HG03039 (cell line): ENCODE results near the gene TCP10L.
"Not testable (repeated sequence)": the region's sequence is repeated elsewhere in the genome, so short reads cannot be mapped to it uniquely, and the experiment has no call there.

Source experiments
- ATAC-seq: cut with Tn5 transposase; IDR thresholded peaks from one replicate; pipeline ENCODE4 v1.9.1; 2021; ENCODE audit warnings: mild to moderate bottlenecking, moderate library complexity; ENCODE audit not compliant: unreplicated experiment

Gene TCP10L

GRCh38 chr21:32585042-32585710, at the start of gene TCP10L:
Gene TCP10L (minus strand): TSS chr21:32585523. CDS start chr21:32584304, 1,219 bp downstream.
- no peak for ATAC-seq

DNA sequence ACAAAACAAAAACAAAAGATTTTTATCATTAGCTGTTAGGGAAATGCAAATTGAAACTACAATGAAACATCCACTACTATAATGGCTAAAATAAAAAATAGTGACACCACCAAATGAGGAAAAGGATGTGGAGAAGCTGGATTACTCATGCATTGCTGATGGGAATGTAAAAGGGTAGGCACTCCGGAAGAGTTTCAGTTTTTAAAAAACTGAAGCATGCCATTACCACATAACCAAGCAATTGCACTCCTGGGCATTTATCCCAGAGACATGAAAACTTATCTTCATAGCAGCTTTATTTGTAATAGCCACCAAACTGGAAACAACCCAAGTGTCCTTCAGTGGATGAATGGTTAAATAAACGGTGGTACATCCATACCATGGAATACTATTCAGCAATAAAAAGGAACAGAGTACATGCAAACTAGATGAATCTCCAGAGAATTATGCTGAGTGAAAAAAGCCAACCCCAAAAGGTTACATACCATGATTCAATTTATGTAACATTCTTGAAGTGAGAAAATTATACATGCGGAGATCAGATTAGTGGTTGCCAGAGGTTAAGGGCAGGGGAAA, 41.4 kb upstream of the TCP10L start:
- ATAC-seq = no peak

- not testable (repeated sequence) for ATAC-seq
These were observed 32.9 kb upstream of the TCP10L start for GRCh38 chr21:32618218-32618617.

DNA sequence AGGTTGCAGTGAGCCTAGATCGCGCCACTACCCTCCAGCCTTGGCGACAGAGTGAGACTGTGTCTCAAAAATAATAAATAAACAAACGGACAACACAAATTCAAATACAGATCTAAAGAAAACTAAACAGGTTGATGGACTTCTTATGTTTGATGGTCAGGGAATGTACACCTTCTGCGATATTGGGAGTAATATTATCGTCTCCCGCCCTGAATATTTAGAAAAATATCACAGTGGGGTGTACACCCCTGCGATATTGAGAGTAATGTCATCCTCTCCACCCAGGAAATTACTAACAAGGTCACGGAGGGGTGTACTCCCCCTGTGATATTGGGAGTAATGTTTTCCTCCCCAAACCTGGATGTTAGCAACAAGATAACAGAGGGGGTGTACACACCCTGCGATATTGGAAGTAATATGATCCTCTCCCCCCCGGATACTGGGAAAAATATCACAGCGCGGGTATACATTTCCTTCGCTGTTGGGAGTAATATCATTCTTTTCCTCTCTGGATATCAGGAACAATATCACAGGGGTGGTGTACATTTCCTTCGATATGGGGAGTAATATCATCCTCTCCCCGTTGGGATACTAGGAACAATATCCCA, 28.2 kb upstream of the TCP10L start:
- ATAC-seq = no peak

DNA sequence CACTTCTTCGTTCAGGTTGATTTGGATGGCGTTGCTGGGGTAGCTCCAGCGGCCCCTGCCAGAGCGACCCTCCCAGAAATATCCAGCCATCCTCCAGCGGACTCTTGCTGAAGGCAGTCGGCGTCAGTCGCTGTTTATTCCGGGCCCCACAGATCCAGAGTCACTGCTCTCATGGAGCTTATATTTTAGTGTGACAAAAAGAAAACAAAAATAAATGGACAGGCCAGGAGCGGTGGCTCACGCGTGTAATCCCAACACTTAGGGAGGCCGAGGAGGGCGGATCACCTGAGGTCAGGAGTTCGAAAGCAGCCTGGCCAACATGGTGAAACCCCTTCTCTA, 27.6 kb upstream of the TCP10L start:
- ATAC-seq = no peak

GRCh38 chr21:32612075-32612998, 27.0 kb upstream of the TCP10L start, which contains the start of gene CFAP298:
Gene CFAP298 (minus strand): TSS chr21:32612377. CDS start chr21:32612243, 134 bp downstream.
- peak; percentile 90 for ATAC-seq

GRCh38 chr21:32611471-32611997, 26.2 kb upstream of the TCP10L start:
- no peak for ATAC-seq

- ATAC-seq = not testable (repeated sequence)
These were observed 25.6 kb upstream of the TCP10L start for GRCh38 chr21:32610940-32611339.

- ATAC-seq = no peak
These were observed 23.5 kb upstream of the TCP10L start for GRCh38 chr21:32608851-32609250.

- ATAC-seq = no peak
These were observed 20.1 kb upstream of the TCP10L start for GRCh38 chr21:32605469-32605868.

- ATAC-seq = no peak
These were observed 19.1 kb upstream of the TCP10L start for GRCh38 chr21:32604464-32604863.

DNA sequence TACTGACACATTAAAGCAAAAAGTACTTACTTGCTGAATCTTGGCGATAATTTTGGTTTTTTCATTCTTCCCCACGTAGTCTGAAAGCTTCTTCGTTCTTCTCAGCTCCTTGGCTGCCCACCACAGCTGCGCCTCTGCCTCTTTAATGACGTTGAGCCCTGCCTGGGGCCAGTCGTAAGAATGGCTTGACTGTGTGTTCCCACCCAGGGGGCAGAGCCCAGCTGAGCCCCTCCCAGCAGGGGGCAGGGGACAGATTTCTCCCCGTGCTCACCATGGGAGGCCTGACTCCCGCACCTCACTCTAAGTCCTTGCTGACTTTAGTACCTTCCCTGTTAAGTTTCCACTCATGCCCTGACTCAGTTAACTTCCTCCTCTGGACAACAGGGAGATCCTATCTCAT, 17.8 kb upstream of the TCP10L start:
- no peak for ATAC-seq

DNA sequence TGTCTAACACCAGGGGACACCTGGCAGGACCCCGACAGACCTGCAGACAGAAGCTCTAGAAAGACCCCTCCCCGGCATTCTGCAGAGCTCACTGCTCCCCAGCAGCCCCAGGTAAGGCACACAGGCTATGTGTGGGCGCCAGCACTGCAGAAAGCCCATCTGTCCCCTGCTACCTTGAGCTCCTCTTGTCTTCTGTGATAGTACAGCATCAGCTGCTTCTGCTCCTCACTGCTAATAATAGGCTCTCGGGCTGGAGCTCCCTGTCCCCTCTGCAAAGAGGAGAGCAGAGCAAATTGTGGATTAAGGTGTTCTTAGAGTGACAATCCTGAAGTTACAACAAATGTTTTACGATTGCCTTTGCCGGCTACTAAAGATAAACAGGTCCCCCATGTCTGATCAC, 16.8 kb upstream of the TCP10L start:
- ATAC-seq = no peak

GRCh38 chr21:32599526-32599925, 14.2 kb upstream of the TCP10L start:
- ATAC-seq = no peak

DNA sequence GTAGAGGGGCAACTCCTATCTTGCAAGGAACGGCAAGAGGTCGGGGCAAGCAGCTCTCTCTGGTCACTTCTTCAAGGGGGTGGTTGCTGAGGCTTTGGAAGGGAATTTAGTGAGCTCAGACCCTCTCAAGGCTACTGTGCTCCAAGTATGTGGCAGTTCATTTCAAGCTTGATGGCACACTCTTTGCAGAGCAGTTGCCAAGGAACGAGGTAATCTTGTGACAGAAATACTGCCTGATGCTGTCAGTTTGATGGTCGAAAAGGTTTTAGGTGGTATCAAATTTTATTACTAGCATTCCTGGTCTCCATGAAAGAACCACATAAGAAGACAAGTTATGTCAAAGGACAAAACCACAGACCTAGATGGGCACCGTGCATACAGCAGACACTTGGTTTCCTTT, 13.8 kb upstream of the TCP10L start:
- ATAC-seq = no peak

DNA sequence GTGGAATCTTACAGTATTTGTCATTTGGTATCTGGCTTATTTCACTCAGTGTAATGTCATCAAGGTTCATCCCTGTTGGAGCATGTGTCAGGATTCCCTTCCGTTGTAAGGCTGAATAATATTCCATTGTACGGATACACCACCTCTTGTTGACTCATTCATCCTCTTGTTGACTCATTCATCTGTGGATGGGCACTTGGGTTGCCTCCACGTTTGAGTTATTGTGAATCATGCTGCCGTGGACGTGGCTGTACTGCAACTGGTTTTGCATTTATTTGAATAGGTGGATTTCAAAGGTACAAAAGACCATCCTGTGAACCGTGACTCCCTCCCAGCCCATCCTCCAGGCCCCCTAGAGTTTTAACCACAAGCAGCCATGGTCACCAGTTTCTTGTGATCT, 11.9 kb upstream of the TCP10L start:
- no peak for ATAC-seq

GRCh38 chr21:32595431-32595830, 10.1 kb upstream of the TCP10L start:
- ATAC-seq = no peak

- ATAC-seq = no peak
These were observed 8.4 kb upstream of the TCP10L start for GRCh38 chr21:32593690-32594089.

GRCh38 chr21:32592929-32593502, 7.7 kb upstream of the TCP10L start:
- ATAC-seq = no peak

DNA sequence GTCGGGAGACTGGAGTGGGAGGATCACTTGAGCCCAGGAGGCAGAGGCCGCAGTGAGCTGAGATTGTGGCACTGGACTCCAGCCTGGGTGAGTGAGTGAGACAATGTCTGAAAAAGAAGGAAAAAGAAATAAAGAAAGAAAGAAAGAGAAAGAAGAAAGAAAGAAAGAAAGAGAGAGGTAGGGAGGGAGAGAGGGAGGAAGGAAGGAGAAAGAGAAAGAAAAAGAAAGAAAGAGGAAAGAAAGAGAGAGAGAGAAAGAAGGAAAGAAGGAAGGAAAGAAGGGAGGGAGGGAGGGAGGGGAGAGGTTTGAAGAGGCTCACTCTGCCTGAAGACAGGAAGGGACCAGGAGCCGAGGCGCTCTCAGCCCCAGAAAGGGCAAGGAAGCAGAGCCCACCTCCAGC, 4.8 kb upstream of the TCP10L start:
- no peak for ATAC-seq

GRCh38 chr21:32587651-32588050, 2.3 kb upstream of the TCP10L start:
- ATAC-seq = no peak
